Omental fat pad (tissue), 4 donors: Measurements from ENCODE around the gene ANAPC1. TPM values are rescaled to one million over a fixed set of nuclear protein-coding genes. Genes with fewer than 3 reads are reported as not detected.

ENCODE experiments used
- ATAC-seq: fragments of 150-250 bp; one replicate; pipeline ENCODE4 v1.9.1; 2016; ENCODE audit warnings: mild to moderate bottlenecking, moderate library complexity; ENCODE audit not compliant: low FRiP score
- DNase-seq: peaks from one replicate; pipeline ENCODE4 v3.0.0-alpha.2; 2019; ENCODE audit warnings: low spot score
- total RNA-seq, 4 donors: library from RNA; depleted of rRNA; stranded (reverse); fragments of >200 nt; gene quantifications; one replicate each; pipeline ENCODE4 v1.1.0, GENCODE V29; 2016
- TF ChIP-seq, protein P1 (sequence below), 3 donors: fragments of 450-650 bp; IDR thresholded peaks; one replicate each; pipeline ENCODE4 v1.5.1; 2016 to 2017; ENCODE audit warnings: antibody characterized with exemption in 3 of 3, mild to moderate bottlenecking in 3 of 3, moderate library complexity in 2 of 3

Gene ANAPC1, protein sequence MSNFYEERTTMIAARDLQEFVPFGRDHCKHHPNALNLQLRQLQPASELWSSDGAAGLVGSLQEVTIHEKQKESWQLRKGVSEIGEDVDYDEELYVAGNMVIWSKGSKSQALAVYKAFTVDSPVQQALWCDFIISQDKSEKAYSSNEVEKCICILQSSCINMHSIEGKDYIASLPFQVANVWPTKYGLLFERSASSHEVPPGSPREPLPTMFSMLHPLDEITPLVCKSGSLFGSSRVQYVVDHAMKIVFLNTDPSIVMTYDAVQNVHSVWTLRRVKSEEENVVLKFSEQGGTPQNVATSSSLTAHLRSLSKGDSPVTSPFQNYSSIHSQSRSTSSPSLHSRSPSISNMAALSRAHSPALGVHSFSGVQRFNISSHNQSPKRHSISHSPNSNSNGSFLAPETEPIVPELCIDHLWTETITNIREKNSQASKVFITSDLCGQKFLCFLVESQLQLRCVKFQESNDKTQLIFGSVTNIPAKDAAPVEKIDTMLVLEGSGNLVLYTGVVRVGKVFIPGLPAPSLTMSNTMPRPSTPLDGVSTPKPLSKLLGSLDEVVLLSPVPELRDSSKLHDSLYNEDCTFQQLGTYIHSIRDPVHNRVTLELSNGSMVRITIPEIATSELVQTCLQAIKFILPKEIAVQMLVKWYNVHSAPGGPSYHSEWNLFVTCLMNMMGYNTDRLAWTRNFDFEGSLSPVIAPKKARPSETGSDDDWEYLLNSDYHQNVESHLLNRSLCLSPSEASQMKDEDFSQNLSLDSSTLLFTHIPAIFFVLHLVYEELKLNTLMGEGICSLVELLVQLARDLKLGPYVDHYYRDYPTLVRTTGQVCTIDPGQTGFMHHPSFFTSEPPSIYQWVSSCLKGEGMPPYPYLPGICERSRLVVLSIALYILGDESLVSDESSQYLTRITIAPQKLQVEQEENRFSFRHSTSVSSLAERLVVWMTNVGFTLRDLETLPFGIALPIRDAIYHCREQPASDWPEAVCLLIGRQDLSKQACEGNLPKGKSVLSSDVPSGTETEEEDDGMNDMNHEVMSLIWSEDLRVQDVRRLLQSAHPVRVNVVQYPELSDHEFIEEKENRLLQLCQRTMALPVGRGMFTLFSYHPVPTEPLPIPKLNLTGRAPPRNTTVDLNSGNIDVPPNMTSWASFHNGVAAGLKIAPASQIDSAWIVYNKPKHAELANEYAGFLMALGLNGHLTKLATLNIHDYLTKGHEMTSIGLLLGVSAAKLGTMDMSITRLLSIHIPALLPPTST (N-terminal part only)
- 10 to 100 TPM; 30.3 to 59.6 (median 38.5) TPM for total RNA-seq

DNA sequence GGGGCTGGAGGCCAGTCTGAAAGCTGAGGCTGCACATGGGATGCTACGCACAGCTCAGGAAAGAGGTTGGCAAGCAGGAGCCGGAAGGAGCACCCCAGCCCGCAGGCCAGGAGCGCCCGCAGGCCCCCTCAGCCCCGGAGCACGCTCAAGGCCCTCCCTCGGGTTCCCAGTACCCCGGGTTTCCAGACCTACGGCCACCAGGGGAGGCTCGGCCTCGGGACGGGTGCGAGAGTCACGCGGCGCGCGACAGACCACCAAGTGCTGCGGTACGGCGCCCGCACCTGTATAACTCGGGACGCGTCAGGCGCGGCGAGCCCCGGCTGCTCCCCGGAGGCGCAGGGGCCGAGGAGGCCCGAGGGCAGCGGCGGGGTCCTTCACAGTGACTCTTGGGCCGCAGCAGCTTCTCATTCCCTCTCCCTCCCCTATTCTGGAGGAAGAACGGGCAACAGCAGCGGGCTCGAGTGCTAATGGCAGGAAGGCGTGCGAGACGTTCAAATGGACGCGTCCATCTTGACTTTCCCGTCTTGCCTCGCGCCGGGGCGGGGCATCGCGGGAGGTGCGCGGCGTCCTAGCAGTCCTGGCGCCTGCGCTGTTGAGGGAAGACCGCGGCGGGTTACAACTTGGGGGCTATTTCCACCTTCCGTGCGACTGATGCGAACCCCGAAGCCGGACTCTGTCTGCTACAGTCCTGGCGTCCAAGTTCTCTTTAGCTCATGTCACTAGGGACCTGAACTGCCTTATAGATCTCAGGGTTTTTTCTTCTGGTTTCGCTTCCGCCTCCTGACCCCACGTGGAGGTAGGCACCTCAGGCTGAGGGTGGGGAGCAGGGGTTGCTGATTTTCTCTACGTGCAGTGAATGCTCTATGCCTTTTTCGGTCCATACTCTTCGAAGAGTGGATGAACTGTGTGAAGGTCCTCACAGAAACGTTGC is at the start of gene ANAPC1:
TSS of gene ANAPC1 (minus strand) at position 533 of the 931 bp plus-strand sequence. CDS start 3,368 bp downstream, outside the sequence.
- ATAC-seq = peak; percentile 96
- peak; percentile 48 for DNase-seq
- TF ChIP-seq, protein P1, sequence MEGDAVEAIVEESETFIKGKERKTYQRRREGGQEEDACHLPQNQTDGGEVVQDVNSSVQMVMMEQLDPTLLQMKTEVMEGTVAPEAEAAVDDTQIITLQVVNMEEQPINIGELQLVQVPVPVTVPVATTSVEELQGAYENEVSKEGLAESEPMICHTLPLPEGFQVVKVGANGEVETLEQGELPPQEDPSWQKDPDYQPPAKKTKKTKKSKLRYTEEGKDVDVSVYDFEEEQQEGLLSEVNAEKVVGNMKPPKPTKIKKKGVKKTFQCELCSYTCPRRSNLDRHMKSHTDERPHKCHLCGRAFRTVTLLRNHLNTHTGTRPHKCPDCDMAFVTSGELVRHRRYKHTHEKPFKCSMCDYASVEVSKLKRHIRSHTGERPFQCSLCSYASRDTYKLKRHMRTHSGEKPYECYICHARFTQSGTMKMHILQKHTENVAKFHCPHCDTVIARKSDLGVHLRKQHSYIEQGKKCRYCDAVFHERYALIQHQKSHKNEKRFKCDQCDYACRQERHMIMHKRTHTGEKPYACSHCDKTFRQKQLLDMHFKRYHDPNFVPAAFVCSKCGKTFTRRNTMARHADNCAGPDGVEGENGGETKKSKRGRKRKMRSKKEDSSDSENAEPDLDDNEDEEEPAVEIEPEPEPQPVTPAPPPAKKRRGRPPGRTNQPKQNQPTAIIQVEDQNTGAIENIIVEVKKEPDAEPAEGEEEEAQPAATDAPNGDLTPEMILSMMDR (IDR thresholded peaks at IDR 0.05) = no peak

DNA sequence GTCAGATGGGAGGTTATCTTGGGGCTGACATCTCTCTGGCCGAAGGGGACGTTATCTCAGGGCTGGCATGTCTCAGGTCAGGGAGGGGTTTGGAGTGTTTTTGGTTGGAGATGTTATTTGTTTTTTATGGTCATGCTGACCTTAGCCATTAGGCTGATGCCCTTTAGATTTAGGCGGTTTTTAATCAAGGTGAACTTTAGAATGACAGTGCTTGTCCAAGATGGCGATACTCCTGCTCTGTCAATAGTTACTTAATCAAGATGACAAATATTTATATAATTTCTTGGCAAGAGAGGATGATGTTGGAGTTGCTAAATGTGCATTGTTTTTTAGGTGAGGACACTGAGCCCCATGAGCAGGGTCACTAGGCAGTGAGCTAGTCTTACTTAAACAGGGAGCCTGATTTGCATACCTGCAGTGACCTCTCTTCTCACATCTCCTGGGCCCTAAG is 48.9 kb upstream of the ANAPC1 start:
- TF ChIP-seq, protein P1 (IDR thresholded peaks at IDR 0.05) = no peak
- ATAC-seq = no peak

DNA sequence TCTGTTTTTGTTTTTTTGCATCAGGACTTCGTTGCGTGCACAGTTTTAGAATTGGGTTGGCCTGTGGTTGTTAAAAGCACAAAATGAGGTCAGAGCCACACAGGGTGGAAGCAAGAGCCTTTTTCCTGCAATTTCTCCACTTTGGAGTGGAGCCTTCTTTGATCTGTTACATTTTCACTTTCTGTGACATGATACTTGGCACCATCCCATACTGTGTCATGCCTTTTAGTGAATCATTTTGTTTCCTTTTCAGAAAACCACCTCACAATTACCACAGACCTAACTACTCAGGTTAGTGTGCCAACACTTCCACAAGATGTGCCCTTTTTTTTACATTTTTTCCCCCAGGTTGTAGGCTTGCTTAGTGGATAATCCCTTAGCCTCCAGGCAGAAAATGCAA is 46.9 kb upstream of the ANAPC1 start:
- TF ChIP-seq, protein P1 (IDR thresholded peaks at IDR 0.05) = no peak
- ATAC-seq = peak; percentile 71
- DNase-seq = no peak

More for the DNA sequence above, 48.9 kb upstream of the ANAPC1 start:
- DNase-seq = no peak

DNA sequence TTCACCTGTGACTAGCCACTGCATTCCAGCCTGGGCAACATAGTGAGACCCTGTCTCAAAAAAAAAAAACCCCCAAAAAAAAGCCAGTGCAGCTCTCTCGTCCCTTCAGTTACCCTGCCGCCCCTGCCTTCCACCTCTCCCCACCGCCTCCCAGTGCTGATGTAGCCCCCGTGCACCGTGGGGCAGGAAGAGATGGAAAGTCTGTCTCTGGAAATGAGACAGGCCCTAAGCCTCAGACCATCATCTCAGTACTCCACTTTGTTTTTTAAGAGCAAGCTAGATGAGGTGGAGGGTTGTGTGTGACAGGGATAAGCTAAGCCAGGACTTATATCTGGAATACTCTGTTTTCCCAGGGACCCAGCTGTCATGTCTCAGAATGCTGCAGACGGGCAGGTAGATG is 46.4 kb upstream of the ANAPC1 start:
- TF ChIP-seq, protein P1 (IDR thresholded peaks at IDR 0.05) = no peak
- DNase-seq = no peak
- no peak for ATAC-seq

DNA sequence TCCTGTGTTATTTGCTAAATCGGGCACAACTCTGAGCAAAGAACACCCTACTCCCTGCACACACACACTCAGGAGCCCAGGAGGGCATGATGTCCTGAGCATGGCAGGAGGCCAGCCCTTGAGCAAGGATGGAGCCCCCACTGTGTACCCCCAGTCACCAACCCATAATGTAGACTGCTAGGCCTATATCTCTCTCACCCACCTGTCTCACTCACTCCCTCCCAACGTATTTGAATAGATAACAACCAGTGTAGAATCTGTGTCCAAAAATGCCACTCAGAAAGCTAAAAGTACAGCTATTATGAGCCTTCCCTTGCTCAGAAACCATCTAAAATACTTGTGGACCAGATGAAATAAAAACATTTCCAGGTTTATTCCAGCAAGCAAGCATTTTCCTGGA is 43.7 kb upstream of the ANAPC1 start:
- no peak for DNase-seq
- ATAC-seq = no peak
- TF ChIP-seq, protein P1 (IDR thresholded peaks at IDR 0.05) = no peak
